ENCODE measurements around the gene OLFML3.

The OLFML3 gene

DNA sequence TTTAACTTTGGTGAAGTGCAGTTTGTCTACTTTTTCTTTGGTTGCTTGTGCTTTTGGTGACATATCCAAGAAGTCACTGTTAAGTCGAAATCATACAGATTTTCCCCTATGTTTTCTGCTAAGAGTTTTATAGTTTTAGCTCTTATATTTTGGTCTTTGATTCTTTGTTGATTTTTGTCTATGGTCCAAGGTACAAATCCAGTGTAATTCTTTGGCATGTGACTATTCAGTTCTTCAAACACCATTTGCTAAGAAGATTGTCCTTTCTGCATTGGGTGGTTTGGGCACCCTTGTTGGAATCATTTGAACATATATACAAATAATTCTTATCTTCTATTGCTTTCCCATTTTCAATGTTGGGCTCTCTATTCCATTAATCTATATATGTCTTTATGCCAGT is 33.9 kb upstream of the OLFML3 start:
- no peak for TF ChIP-seq SIN3A (IDR thresholded peaks at IDR 0.05; ENCODE audit: borderline replicate concordance, insufficient read depth, low read length)
- no peak for TF ChIP-seq FOXP2 (optimal IDR thresholded peaks at IDR 0.05; ENCODE audit: borderline replicate concordance, extremely low read depth, extremely low read length, insufficient read depth)
- TF ChIP-seq POLR2AphosphoS5 (IDR thresholded peaks at IDR 0.05; ENCODE audit: low read depth, low read length), result no peak

DNA sequence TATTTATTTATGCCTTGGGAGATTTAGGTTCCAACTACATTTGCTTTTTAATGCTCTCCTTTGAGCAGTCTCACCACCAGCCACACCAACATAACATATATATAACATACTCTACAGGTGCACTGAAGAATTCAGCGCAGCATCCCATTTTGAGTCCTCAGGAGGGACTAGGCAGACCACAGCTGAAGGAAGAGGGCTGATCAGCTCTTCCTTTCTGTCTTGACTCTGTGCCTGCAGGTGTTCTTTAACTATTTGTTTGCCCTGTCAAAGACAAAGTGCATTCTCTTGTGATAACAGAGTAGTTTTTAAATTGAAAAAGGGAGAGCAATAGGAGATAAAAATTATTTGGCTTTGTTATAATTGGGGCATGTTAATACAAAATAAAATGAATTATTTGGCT is 33.2 kb upstream of the OLFML3 start:
- TF ChIP-seq SIN3A (IDR thresholded peaks at IDR 0.05; ENCODE audit: borderline replicate concordance, insufficient read depth, low read length), result no peak
- TF ChIP-seq TAF1 (IDR thresholded peaks at IDR 0.05; ENCODE audit: borderline replicate concordance, insufficient read depth, low read length), result no peak
- no peak for TF ChIP-seq FOXP2 (optimal IDR thresholded peaks at IDR 0.05; ENCODE audit: borderline replicate concordance, extremely low read depth, extremely low read length, insufficient read depth)
- TF ChIP-seq, protein P1, sequence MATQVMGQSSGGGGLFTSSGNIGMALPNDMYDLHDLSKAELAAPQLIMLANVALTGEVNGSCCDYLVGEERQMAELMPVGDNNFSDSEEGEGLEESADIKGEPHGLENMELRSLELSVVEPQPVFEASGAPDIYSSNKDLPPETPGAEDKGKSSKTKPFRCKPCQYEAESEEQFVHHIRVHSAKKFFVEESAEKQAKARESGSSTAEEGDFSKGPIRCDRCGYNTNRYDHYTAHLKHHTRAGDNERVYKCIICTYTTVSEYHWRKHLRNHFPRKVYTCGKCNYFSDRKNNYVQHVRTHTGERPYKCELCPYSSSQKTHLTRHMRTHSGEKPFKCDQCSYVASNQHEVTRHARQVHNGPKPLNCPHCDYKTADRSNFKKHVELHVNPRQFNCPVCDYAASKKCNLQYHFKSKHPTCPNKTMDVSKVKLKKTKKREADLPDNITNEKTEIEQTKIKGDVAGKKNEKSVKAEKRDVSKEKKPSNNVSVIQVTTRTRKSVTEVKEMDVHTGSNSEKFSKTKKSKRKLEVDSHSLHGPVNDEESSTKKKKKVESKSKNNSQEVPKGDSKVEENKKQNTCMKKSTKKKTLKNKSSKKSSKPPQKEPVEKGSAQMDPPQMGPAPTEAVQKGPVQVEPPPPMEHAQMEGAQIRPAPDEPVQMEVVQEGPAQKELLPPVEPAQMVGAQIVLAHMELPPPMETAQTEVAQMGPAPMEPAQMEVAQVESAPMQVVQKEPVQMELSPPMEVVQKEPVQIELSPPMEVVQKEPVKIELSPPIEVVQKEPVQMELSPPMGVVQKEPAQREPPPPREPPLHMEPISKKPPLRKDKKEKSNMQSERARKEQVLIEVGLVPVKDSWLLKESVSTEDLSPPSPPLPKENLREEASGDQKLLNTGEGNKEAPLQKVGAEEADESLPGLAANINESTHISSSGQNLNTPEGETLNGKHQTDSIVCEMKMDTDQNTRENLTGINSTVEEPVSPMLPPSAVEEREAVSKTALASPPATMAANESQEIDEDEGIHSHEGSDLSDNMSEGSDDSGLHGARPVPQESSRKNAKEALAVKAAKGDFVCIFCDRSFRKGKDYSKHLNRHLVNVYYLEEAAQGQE (IDR thresholded peaks at IDR 0.05; ENCODE audit: insufficient read depth in 1 of 2, low read depth in 2 of 2, low read length in 2 of 2), result no peak
- no peak for TF ChIP-seq POLR2AphosphoS5 (IDR thresholded peaks at IDR 0.05; ENCODE audit: low read depth, low read length)

DNA sequence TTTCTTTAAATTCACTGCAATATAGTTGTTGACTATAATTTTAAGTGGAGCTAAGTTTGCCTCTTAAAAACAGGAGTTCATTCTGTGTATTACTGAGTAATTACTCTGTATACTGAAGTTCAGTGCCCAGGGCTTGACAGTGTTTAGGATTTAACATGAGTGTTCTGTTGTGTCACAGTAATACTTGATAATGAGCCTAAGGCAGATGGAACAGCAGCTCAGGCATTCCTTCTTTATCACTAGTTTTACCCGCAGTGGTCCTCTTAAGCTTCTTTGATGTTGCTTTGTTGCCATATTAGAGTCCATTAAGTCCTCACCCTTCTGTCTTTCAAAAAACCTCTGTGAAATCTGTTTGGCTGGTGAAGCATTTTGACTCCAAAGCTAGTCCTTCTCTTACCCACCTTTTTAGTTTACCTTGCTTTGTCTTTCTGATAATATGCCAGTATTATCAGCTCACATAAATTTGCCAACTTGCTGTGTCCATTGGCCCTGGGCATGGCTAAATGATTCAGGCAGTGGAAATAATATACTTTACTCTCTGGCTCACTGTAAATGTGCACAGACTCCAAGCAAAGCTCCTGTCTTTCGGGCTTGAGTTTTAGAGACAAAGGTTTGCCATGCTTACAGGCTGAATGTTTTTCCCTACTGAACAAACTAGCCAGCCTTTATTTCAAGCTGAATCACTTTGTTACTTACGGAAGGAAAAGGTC is 32.4 kb upstream of the OLFML3 start:
- no peak for TF ChIP-seq SIN3A (IDR thresholded peaks at IDR 0.05; ENCODE audit: borderline replicate concordance, insufficient read depth, low read length)
- TF ChIP-seq FOXP2 (optimal IDR thresholded peaks at IDR 0.05; ENCODE audit: borderline replicate concordance, extremely low read depth, extremely low read length, insufficient read depth), result no peak

DNA sequence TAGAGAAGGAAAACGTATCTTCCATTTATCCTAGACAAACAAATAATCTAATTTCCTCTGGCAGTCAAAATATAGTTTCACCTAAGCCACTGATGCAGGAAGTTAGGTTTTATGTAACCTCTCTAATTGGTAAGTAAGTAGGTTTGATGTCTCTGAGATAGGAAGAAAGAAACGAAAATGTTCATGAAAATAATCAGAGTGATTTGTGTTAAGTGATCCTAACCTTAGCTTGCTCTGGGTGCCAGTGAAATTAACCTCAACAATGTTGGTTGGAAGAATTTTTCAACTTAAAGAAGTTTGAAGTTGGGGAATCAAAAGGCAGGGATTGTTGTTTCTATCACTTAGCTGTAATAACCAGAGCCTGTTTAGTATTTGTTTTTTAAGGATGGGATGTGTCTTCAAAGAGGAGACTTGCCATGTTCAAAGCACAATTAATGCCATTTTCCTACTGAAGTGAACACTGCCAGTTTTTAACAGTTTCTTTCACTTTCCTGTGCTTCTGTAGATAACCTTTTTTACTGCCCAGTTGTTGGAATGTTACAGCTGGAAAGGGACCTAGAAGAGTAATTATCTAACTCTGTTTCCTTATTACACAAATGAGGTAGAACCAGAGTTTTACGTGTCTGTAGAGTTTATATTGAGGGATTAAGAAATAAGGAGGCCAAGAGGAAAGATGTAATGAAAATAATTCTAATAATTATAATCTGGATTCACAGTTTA is 31.7 kb upstream of the OLFML3 start:
- TF ChIP-seq TAF1 (IDR thresholded peaks at IDR 0.05; ENCODE audit: borderline replicate concordance, insufficient read depth, low read length) (no peak), SIN3A (IDR thresholded peaks at IDR 0.05; ENCODE audit: borderline replicate concordance, insufficient read depth, low read length) (no peak), FOXP2 (optimal IDR thresholded peaks at IDR 0.05; ENCODE audit: borderline replicate concordance, extremely low read depth, extremely low read length, insufficient read depth) (no peak), POLR2AphosphoS5 (IDR thresholded peaks at IDR 0.05; ENCODE audit: low read depth, low read length) (no peak)
- TF ChIP-seq, protein P1 (IDR thresholded peaks at IDR 0.05; ENCODE audit: insufficient read depth in 1 of 2, low read depth in 2 of 2, low read length in 2 of 2), result no peak

DNA sequence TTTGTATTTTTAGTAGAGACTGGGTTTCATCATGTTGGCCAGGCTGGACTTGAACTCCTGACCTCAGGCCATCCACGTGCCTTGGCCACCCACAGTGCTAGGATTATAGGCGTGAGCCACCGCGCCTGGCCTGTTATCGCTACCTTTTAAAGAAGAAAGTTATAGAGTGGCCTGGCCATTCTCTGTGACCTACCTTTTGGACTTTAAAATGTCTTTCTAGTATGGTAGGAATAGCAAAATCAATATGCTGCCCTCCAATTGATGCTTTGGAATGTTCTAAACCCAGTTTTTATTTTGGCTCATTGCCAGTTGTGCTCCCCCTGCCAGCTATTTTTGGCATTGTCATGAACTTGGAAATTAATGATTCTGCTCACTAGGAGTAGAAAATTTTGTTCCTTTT is 30.3 kb upstream of the OLFML3 start:
- TF ChIP-seq SIN3A (IDR thresholded peaks at IDR 0.05; ENCODE audit: borderline replicate concordance, insufficient read depth, low read length), result no peak
- TF ChIP-seq TAF1 (IDR thresholded peaks at IDR 0.05; ENCODE audit: borderline replicate concordance, insufficient read depth, low read length), result no peak
- no peak for TF ChIP-seq FOXP2 (optimal IDR thresholded peaks at IDR 0.05; ENCODE audit: borderline replicate concordance, extremely low read depth, extremely low read length, insufficient read depth)
- no peak for TF ChIP-seq POLR2AphosphoS5 (IDR thresholded peaks at IDR 0.05; ENCODE audit: low read depth, low read length)
- TF ChIP-seq, protein P1 (IDR thresholded peaks at IDR 0.05; ENCODE audit: insufficient read depth in 1 of 2, low read depth in 2 of 2, low read length in 2 of 2), result no peak

DNA sequence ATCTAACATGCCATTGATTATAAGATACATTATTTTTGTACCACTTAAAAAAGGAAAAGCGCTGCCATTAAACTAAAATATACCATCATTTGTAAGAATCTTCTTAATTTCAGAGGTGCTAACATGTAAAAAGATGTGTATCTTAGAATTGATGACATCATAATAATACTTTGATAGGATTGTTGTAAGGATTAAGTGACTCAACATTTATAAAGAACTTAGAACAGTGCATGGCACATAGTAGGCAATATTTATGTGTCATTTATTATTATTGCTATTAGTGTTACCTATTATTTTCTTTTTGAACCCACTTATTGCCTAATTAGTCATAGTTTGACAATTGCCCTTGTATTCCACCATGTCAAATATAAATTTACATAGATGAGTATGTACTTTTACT is 28.4 kb upstream of the OLFML3 start:
- TF ChIP-seq TAF1 (IDR thresholded peaks at IDR 0.05; ENCODE audit: borderline replicate concordance, insufficient read depth, low read length), result no peak

Data from PFSK-1 (cell line).